ENCODE data around the gene BRIP1. TPM values are rescaled to one million over a fixed set of nuclear protein-coding genes. Genes with fewer than 3 reads are reported as not detected.
"Not testable (repeated sequence)": the region's sequence is repeated elsewhere in the genome, so short reads cannot be mapped to it uniquely, and the experiment has no call there.

BRIP1 gene
- total and polyA plus RNA-seq, 8 donors, result 0.31 to 10.8 (median 0.89) TPM; not detected in 1

GRCh38 chr17:61673019-61673897 lies 190.1 kb downstream of the BRIP1 start:
- H3K27me3 ChIP-seq; H3K9me3 ChIP-seq; H3K36me3 ChIP-seq; H3K27ac ChIP-seq; H3K4me3 ChIP-seq; H3K4me1 ChIP-seq; intact Hi-C loops (cut with DNase I; ENCODE audit: low total_unique reads): not testable (repeated sequence)
- 67 to 83% (median 69%) methylated on average over 15 to 16 of the region's 16 CpGs for WGBS, 5 donors
- DNase-seq, result peak in 1 of 2 donors; percentile 4

GRCh38 chr17:61672140-61672539 lies 191.2 kb downstream of the BRIP1 start:
- H3K36me3 ChIP-seq, result no peaks in the 10 kb centered on the region
- no peak overlapping the region for H3K4me3 ChIP-seq
- H3K9me3 ChIP-seq, result no peaks in the 10 kb centered on the region
- no peak for TF ChIP-seq POLR2AphosphoS5 (IDR thresholded peaks at IDR 0.05)
- no peak for TF ChIP-seq CTCF (IDR thresholded peaks at IDR 0.05)
- TF ChIP-seq EP300 (IDR thresholded peaks at IDR 0.05), result no peak
- no peak for TF ChIP-seq POLR2A (IDR thresholded peaks at IDR 0.05)
- 42 to 77% (median 59%) methylated on average over 1 of the region's 1 CpG for WGBS, 5 donors
- no peaks in the 10 kb centered on the region for H3K4me1 ChIP-seq
- intact Hi-C loops (cut with DNase I; ENCODE audit: low total_unique reads), result no loop called here
- DNase-seq, result no peak
- H3K27me3 ChIP-seq, result no peaks in the 10 kb centered on the region
- H3K27ac ChIP-seq, result no peak overlapping the region

- Histone ChIP-seq H3K27ac (no peak overlapping the region), H3K36me3 (no peaks in the 10 kb centered on the region), H3K27me3 (no peaks in the 10 kb centered on the region), H3K4me1 (no peaks in the 10 kb centered on the region), H3K4me3 (no peak overlapping the region), H3K9me3 (no peaks in the 10 kb centered on the region)
- intact Hi-C loops (cut with DNase I; ENCODE audit: low total_unique reads), result no loop called here
- DNase-seq, result no peak
- no peak for TF ChIP-seq POLR2AphosphoS5 (IDR thresholded peaks at IDR 0.05)
- no peak for TF ChIP-seq CTCF (IDR thresholded peaks at IDR 0.05)
- TF ChIP-seq EP300 (IDR thresholded peaks at IDR 0.05), result no peak
- TF ChIP-seq POLR2A (IDR thresholded peaks at IDR 0.05), result no peak
- WGBS, 5 donors, result 82 to 96% (median 93%) methylated on average over 2 of the region's 2 CpGs
These were observed 192.6 kb downstream of the BRIP1 start for GRCh38 chr17:61670691-61671090.

- no peaks in the 10 kb centered on the region for H3K9me3 ChIP-seq
- TF ChIP-seq POLR2AphosphoS5 (IDR thresholded peaks at IDR 0.05), result no peak
- TF ChIP-seq POLR2A (IDR thresholded peaks at IDR 0.05), result no peak
- TF ChIP-seq EP300 (IDR thresholded peaks at IDR 0.05), result no peak
- TF ChIP-seq CTCF (IDR thresholded peaks at IDR 0.05), result no peak
- no peaks in the 10 kb centered on the region for H3K36me3 ChIP-seq
- intact Hi-C loops (cut with DNase I; ENCODE audit: low total_unique reads), result no loop called here
- H3K27me3 ChIP-seq, result no peaks in the 10 kb centered on the region
- H3K27ac ChIP-seq, result no peak overlapping the region
- no peaks in the 10 kb centered on the region for H3K4me1 ChIP-seq
- DNase-seq, result no peak
- no peak overlapping the region for H3K4me3 ChIP-seq
These were observed 193.8 kb downstream of the BRIP1 start for GRCh38 chr17:61669522-61669921.

GRCh38 chr17:61668486-61668885 lies 194.8 kb downstream of the BRIP1 start:
- 86 to 92% (median 88%) methylated on average over 3 of the region's 3 CpGs for WGBS, 5 donors
- Histone ChIP-seq H3K36me3 (no peaks in the 10 kb centered on the region), H3K4me1 (no peaks in the 10 kb centered on the region), H3K9me3 (no peaks in the 10 kb centered on the region), H3K27ac (no peak overlapping the region), H3K27me3 (no peaks in the 10 kb centered on the region), H3K4me3 (no peak overlapping the region)
- DNase-seq, result no peak
- intact Hi-C loops (cut with DNase I; ENCODE audit: low total_unique reads), result no loop called here
- no peak for TF ChIP-seq POLR2AphosphoS5 (IDR thresholded peaks at IDR 0.05)
- no peak for TF ChIP-seq CTCF (IDR thresholded peaks at IDR 0.05)

- H3K27ac ChIP-seq; H3K36me3 ChIP-seq; H3K27me3 ChIP-seq; intact Hi-C loops (cut with DNase I; ENCODE audit: low total_unique reads); DNase-seq; H3K9me3 ChIP-seq; H3K4me3 ChIP-seq; H3K4me1 ChIP-seq: not testable (repeated sequence)
- 82 to 100% (median 97%) methylated on average over 4 to 5 of the region's 5 CpGs for WGBS, 5 donors
These were observed 196.8 kb downstream of the BRIP1 start for GRCh38 chr17:61666406-61667088.

Data from stomach (tissue), 9 donors.